HG03575 (cell line): Measurements from ENCODE around the gene PTGDR2.

Source experiments
- ATAC-seq: cut with Tn5 transposase; IDR thresholded peaks from one replicate; pipeline ENCODE4 v1.9.1; 2021; ENCODE audit not compliant: unreplicated experiment, insufficient number of reproducible peaks, low FRiP score; ENCODE audit errors: extremely low read depth

PTGDR2 gene

DNA sequence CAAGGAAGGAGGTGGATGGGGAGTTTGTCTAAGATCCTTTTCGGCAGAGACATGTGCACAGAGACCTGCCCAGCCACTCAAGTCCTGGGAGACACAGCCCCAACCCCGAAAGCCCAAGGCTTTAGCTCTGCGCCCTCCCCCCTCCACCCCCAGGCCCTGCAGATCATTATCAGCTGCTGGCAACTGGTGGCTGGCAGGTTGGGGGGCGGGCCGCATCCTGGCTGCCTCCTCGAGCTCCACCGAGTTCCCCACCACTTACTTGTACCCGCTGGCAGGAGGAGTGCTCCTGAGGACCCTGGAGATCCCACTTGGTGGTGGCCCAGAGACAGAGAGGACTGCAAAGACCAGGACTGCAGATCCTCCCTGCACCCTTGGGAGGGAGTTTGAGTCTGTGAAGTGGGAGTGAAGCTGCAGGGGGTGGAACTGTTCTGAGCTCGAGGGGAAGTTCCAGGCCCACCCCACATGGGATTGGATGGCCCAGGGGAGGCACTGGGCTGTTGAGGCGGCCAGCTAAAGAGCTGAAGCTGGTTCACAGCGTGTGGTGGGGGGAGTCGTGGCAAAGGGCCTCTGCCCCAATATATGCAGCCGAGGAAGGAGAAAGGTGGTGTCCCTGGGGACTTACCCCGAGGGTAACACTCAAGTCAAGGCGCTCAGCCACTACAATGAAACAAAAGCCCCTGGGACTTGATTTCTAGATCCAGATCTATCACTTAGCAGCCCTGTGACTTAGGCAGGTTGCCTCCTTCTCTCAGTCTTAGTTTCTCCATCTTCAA, 33.7 kb downstream of the PTGDR2 start:
- ATAC-seq = no peak

- no peak for ATAC-seq
These were observed 37.7 kb downstream of the PTGDR2 start for GRCh38 chr11:60818057-60818456.

GRCh38 chr11:60816590-60817157, 39.1 kb downstream of the PTGDR2 start:
- ATAC-seq = no peak

GRCh38 chr11:60814112-60814511, 41.6 kb downstream of the PTGDR2 start:
- ATAC-seq = no peak

GRCh38 chr11:60813324-60813723, 42.4 kb downstream of the PTGDR2 start:
- ATAC-seq = no peak

DNA sequence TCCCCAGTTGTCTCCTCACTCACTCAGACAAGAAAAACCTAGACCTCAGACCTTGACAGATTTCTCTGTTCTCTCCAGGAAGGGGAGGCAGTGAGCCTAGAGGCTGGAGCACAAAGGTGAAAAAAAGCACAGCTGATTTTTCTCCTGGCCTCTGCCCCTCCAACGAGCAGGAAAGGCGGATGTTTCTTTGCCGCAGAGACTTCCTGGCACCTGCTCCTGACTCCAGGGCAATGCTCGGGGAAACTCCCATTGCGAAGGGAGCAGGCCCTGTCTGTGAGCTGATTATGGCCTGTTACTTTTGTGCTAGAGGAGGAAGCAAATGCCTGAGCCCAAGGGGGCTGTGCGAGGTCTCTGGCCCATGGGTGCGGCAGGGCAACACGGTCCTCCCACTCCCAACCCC, 45.2 kb downstream of the PTGDR2 start:
- no peak for ATAC-seq

DNA sequence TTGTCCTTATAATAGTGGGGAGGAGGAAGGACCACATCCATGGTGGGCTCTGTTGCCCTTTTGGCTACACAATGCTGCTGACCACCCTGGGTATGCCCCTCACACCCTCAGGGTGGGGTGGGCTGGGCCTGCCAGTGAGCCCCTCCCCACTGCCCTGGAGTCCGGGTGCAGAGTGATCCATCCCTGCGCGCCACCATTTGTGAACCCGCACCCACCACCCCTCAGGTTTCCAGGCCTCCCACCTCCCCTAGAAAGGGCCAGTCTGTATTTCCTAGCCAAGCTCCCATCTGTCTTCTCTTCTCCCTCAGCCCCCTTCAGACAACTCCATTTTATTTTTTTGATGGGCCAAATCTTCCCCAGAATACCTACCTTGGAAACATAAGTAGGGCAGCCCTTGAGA, 45.6 kb downstream of the PTGDR2 start:
- ATAC-seq = no peak

DNA sequence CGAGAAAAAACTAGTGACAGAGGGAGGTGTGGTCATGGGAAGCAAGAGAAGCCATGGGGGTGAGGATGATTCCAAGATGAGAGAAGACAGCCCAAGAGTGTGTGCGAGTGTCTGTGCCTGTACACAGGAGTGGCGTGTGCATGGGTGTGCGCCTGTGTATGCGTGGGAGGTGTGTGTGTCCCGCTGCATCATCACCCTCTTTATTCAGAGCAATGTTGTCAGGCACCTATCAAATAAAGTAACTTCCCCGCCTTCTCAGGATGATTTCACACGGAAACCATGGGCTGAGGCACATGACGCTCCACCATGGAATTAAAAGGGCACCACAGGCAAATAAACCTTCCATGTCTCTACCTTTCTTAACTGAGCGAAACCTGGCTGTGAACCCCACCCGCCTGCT, 46.1 kb downstream of the PTGDR2 start:
- no peak for ATAC-seq

DNA sequence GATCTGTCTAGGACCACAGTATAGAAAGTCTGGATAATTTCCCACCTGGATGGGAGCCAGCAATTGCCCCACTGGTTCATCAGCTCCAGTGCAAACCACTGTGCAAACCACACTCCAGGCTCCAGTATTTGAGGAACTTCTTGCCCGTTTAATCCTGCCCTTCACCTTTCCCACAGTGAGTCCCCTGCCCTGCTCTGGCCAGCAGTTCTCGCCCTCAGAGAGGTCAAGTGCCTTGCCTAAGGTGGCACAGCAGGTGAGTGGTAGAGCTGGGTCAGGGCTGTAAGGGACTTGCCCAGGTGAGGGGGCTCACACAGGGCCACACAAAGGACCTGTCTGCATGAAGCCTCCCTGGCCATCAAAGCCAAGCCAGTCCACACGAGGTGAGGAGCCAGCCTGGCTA, 46.5 kb downstream of the PTGDR2 start:
- ATAC-seq = no peak

GRCh38 chr11:60803273-60803936, 52.3 kb downstream of the PTGDR2 start:
- ATAC-seq = no peak

DNA sequence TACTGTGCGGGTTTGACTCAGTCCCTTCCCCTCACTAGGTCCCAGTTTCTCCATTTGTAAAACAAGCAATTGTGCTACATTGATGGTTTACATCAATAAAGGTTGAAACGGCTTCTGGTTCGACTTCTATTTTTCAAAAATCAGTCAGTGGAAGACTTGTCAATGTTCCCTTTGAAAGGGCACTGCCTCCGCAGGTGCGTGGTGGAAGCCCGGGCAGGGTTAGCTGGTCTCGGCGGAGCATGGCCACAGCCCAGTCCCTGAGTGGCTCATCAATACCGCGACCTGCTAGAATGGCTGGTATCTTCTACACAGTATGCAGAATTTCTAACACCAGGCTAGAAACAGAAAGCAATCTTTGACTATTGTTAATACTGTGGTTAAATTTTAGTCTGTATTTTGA, 54.6 kb downstream of the PTGDR2 start:
- ATAC-seq = no peak
